IPS DF 6.9 (cell line): ENCODE data around the gene WFIKKN1.

Source experiments
- DNase-seq: peaks from one replicate; pipeline ENCODE4 v3.0.0-alpha.2; 2013; ENCODE audit warnings: low read depth, low spot score
- H3K27ac ChIP-seq: one replicate; pipeline ENCODE4 v1.5.1; 2013; ENCODE audit warnings: low read length, control low read depth
- H3K27me3 ChIP-seq: 2 replicates; pipeline ENCODE4 v1.6.1; 2013; ENCODE audit warnings: mild to moderate bottlenecking, low read length; ENCODE audit not compliant: control insufficient read depth, insufficient read depth
- H3K36me3 ChIP-seq: 2 replicates; pipeline ENCODE4 v1.6.1; 2013; ENCODE audit warnings: low read length; ENCODE audit not compliant: control insufficient read depth, insufficient read depth
- H3K4me1 ChIP-seq: 2 replicates; pipeline ENCODE4 v1.6.1; 2013; ENCODE audit warnings: low read length; ENCODE audit not compliant: control insufficient read depth, insufficient read depth
- H3K4me3 ChIP-seq: 2 replicates; pipeline ENCODE4 v1.5.1; 2013; ENCODE audit warnings: mild to moderate bottlenecking, low read length
- H3K9me3 ChIP-seq: 2 replicates; pipeline ENCODE4 v1.6.1; 2013; ENCODE audit warnings: low read length, inconsistent platforms; ENCODE audit not compliant: control insufficient read depth, insufficient read depth
- WGBS: extraction: QIAGEN DNeasy Blood & Tissue Kit; methylation state at CpG from one replicate; pipeline ENCODE4 v1.1.7; 2013; ENCODE audit warnings: mixed read lengths, missing lambda C conversion rate; ENCODE audit not compliant: insufficient read length, insufficient coverage; 5-methylcytosine and 5-hydroxymethylcytosine counted together

Gene WFIKKN1

DNA sequence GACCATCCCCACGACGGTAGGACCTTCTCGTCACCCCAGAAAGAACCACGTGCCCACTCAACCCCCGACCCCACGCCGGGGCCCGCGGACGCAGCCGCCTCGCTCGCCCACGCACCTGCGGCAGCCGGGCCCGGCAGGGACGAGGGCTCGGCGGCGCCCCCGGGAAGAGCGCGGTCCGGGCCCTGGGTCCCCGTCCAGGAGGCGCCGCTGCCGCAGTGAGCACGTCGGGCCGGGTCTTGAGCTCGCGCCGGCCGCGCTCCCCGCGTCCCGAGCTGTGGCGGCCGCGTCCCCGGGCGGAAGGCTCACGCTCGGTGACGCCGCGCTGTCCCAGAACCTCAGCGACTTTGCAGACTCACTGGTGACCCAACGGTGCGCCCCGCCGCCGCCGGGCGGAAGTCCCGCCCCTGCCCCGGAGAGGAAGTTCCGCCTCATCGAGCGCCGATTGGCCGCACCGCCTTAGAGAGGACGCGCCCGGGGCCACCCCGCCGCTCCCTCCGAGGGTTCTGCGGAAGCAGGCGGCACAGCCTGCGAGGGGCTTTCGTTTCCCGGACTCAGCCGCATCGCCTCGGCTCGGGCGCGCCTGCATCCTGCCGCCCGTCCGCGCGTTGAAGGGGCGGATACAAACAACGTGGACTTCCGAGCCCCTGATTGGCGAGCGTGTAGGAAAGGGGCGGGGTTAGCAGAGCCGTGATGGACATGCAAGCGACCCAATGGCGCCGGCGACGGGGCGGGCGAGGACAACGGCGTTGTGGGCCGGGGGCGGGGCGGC, 41.7 kb upstream of the WFIKKN1 start:
- WGBS = no CpG with 5 or more reads among the region's 107 CpGs
- Histone ChIP-seq H3K27ac (no peak overlapping the region), H3K36me3 (no peaks in the 10 kb centered on the region), H3K27me3 (no peaks in the 10 kb centered on the region), H3K4me3 (peak overlapping the region; percentile 75), H3K9me3 (no peaks in the 10 kb centered on the region), H3K4me1 (peaks cover 6% of the 10 kb centered on the region)
- DNase-seq = no peak

DNA sequence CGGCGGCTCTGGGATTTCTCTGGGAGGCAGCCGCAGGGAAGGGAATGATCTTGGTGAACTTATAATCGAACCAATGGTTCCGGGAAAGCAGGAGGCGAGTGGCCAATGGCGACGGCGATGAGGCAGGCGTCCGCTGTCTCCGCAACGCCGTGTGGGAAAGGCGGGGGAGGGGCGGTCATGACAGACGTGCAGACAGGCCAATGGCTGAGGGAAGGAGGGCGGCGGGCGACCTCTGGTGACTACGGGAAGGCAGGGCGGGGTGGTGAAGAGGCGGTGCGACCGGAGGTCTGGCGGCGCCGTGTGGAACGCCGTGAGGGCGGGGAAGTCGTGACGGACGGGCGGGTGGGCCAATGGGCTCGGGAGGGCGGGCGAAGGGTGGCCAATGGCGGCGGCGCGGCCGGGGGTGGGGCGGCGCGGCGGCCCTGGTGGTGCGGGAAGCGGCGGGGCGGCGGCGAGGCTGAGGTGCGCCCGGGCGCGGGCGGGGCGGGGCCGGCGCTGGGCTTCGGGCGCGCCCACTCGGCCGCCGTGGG, 41.1 kb upstream of the WFIKKN1 start, which contains the start of gene RAB40C:
Gene RAB40C, plus strand, starts transcription at position 409 of the 530 bp plus-strand sequence. CDS start 226 bp downstream, outside the sequence.
- no peaks in the 10 kb centered on the region for H3K27me3 ChIP-seq
- no peaks in the 10 kb centered on the region for H3K36me3 ChIP-seq
- peaks cover 6% of the 10 kb centered on the region for H3K4me1 ChIP-seq
- no peak within 1 kb of the TSS for H3K27ac ChIP-seq
- WGBS = no CpG with 5 or more reads among the region's 67 CpGs
- peak; percentile 91 for DNase-seq
- peak within 1 kb of the TSS; percentile 75 for H3K4me3 ChIP-seq
- no peaks in the 10 kb centered on the region for H3K9me3 ChIP-seq

DNA sequence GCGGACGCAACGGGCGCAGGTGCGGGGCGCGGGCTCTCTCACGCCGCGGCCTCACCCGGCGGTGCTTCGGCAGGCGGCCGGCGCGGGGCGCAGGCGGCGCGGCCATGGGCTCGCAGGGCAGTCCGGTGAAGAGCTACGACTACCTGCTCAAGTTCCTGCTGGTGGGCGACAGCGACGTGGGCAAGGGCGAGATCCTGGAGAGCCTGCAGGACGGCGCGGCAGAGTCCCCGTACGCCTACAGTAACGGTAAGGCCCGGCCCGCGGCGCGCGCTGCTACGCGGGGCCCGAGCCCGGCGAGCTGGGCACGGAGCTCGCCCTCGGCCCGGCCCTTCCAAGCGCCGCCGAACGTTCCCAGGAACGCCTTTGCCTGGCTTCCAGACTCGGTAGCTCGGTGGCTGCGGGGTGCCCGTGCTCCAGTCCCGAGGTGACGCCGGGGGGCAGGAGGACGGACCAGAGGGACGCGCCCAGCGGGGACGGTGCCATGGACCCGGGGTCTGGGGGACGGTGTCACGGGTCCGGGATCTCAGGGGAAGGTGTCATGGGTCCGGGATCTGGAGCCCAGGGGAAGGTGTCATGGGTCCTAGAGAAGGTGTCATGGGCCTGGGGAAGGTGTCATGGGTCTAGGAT, 40.5 kb upstream of the WFIKKN1 start:
- DNase-seq = no peak
- WGBS = no CpG with 5 or more reads among the region's 71 CpGs
- peak overlapping the region; percentile 75 for H3K4me3 ChIP-seq

DNA sequence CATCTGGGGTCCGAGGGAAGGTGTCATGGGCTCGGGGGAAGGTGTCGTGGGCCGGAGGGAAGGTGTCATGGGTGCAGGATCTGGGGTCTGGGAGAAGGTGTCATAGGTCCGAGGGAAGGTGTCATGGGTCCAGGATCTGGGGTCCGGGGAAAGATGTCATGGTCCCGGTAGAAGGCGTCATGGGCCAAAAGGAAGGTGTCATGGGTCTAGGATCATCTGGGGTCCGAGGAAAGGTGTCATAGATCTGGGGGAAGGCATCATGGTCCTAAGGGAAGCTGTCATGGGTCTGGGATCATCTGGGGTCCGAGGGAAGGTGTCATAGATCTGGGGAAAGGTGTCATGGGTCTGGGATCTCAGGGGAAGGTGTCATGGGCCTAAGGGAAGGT, 40.0 kb upstream of the WFIKKN1 start:
- Histone ChIP-seq H3K4me3 (peak overlapping the region; percentile 75; the same call in 1 of the 2 replicates), H3K4me1 (peaks cover 3% of the 10 kb centered on the region; the same call in 1 of the 2 replicates), H3K36me3 (no peaks in the 10 kb centered on the region), H3K9me3 (no peaks in the 10 kb centered on the region), H3K27ac (no peak overlapping the region), H3K27me3 (no peaks in the 10 kb centered on the region)
- no CpG with 5 or more reads among the region's 10 CpGs for WGBS
- no peak for DNase-seq

More for the DNA sequence above, 40.5 kb upstream of the WFIKKN1 start:
- H3K4me1 ChIP-seq = peaks cover 4% of the 10 kb centered on the region
- H3K27me3 ChIP-seq = no peaks in the 10 kb centered on the region
- no peak overlapping the region for H3K27ac ChIP-seq
- no peaks in the 10 kb centered on the region for H3K9me3 ChIP-seq
- no peaks in the 10 kb centered on the region for H3K36me3 ChIP-seq

DNA sequence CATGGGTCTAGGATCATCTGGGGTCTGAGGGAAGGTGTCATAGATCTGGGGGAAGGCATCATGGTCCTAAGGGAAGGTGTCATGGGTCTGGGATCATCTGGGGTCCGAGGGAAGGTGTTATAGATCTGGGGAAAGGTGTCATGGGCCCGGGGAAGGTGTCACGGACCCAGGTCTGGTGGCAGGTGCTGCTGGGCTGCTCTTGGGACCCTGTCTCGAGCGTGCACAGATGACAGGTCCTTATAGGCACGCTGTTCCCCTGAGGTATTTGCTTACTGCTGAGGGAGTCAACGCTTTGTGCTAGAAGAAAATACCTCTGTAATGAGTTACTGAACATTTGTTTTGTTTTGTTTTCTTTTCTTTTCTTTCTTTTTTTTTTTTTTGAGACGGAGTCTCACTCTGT, 39.6 kb upstream of the WFIKKN1 start:
- peaks cover 3% of the 10 kb centered on the region; the same call in 1 of the 2 replicates for H3K4me1 ChIP-seq
- H3K36me3 ChIP-seq = no peaks in the 10 kb centered on the region
- H3K27me3 ChIP-seq = no peaks in the 10 kb centered on the region
- H3K4me3 ChIP-seq = no peak overlapping the region
- no peaks in the 10 kb centered on the region for H3K9me3 ChIP-seq
- no CpG with 5 or more reads among the region's 8 CpGs for WGBS
- no peak for DNase-seq
- no peak overlapping the region for H3K27ac ChIP-seq

DNA sequence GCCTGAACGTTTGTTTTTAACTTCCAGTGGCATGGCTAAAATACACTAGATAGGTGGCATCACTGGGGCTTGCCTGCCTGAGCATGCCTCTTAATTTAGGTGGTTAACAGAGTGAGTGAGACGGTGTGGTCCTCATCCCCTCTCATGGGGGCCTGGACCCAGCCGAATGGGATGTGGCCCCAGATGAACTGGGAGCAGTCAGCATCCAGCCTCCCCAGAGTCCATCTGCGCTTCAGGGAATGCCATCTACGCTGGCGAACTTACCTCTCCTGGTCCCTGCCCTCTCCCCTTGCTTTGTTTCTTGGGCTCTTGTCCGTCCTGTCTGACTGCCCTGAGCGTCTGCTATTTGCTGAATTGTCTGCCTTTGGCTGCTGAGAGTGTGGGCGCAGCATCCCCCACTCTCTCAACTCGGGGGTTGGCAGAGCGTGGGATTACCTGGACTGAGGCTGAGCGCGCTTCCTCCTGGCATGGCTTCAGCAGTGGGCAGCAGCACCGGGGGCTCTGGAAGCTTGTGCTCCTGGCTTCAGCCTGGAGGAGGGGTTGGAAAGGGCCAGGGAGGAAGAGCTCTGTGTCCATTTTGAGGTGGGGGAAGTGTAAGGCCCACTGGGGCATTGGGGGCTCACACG, 38.8 kb upstream of the WFIKKN1 start:
- no peaks in the 10 kb centered on the region for H3K36me3 ChIP-seq
- no peak overlapping the region for H3K27ac ChIP-seq
- no peak for DNase-seq
- H3K4me3 ChIP-seq = no peak overlapping the region
- peaks cover 3% of the 10 kb centered on the region; the same call in 1 of the 2 replicates for H3K4me1 ChIP-seq
- WGBS = no CpG with 5 or more reads among the region's 15 CpGs
- no peaks in the 10 kb centered on the region for H3K9me3 ChIP-seq
- H3K27me3 ChIP-seq = no peaks in the 10 kb centered on the region

DNA sequence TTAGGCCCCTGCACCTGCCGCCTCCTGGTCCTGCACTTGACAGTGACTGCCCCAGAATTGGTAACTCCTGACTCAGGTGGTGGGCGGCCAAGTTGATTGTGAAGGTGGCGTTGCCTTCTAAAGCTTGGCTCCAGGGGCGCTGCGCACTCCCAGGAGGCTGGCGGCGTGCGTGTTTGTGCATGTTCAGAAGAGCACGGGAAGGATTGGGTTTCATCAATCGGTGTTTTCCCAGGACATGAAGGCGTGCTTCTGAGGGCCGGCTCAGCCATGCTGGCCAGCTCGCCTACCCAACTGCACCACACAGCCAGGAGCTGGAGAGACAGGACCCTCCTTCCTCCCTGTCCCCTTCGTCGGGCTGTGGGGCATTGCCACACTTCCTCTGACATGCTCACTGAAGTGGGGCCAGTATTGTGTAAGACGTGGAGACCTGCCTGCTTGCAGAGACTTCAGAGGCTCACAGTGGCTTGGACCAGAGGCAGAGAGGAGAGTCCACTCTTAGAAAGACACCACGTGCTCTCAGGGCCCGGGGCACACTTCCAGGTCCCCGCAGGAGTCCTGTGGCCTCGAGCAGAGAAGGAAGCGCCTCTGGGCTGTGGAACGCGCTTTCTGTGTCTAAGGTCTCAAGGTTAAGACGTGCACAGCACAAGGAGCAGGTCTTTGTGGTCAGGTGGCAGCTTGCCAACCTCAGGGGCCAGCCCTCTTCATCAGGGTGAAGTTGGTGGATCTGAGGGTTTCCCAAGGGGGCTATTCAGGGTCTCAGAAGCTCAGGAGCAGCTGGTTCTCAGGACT, 38.1 kb upstream of the WFIKKN1 start:
- Histone ChIP-seq H3K9me3 (no peaks in the 10 kb centered on the region), H3K27me3 (no peaks in the 10 kb centered on the region), H3K4me1 (peaks cover 3% of the 10 kb centered on the region; the same call in 1 of the 2 replicates), H3K4me3 (no peak overlapping the region), H3K27ac (no peak overlapping the region), H3K36me3 (no peaks in the 10 kb centered on the region)
- WGBS = no CpG with 5 or more reads among the region's 24 CpGs
- DNase-seq = no peak

DNA sequence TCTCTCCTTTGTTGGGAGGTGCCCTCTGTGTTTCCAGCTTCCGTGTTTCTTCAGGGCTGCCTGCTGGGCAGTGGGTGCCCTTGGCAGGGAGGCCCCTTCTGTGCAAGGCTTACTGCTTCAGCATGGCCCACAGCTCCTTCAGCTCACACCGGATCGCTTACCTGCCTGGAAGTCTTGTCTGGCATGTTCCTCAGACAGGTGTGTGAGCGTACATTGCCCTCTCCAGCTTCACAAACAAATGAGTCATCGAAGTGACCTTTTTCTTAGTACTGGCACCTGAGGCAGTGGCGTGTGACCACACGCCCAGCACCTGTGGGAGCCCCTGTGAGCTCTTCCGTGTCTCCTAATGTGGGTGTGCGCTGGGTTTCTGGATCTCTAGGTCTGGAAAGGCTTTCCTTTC, 37.4 kb upstream of the WFIKKN1 start:
- no peak for DNase-seq
- Histone ChIP-seq H3K4me1 (peaks cover 3% of the 10 kb centered on the region; the same call in 1 of the 2 replicates), H3K27ac (no peak overlapping the region), H3K27me3 (no peaks in the 10 kb centered on the region), H3K4me3 (no peak overlapping the region), H3K9me3 (no peaks in the 10 kb centered on the region), H3K36me3 (no peaks in the 10 kb centered on the region)
- WGBS = no CpG with 5 or more reads among the region's 9 CpGs

DNA sequence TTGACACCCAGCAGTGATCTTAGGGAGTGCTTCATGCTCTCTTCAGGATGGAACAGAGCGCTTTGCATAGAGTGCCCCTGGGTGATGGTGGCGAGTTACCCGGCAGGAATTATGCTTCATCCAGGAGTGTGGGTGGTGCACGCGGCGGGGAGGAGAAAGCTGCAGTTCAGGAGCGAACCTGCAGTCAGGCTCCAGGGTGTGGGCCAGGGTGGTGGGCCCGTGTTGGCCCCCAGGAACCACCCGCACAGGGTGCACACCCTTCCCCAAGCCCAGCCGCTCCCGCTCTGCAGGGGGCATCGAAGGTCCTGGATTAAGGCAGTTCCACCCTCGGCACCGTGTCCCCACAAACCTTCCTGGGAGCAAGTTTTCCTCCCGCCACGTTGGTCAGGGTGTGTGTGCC, 37.0 kb upstream of the WFIKKN1 start:
- H3K27ac ChIP-seq = no peak overlapping the region
- peaks cover 2% of the 10 kb centered on the region; the same call in 1 of the 2 replicates for H3K36me3 ChIP-seq
- DNase-seq = no peak
- H3K4me1 ChIP-seq = peaks cover 3% of the 10 kb centered on the region; the same call in 1 of the 2 replicates
- no peaks in the 10 kb centered on the region for H3K9me3 ChIP-seq
- WGBS = no CpG with 5 or more reads among the region's 16 CpGs
- H3K27me3 ChIP-seq = no peaks in the 10 kb centered on the region
- no peak overlapping the region for H3K4me3 ChIP-seq
